ENCODE measurements around the gene GORAB.

GRCh38 chr1:170555370-170555769 is 23.4 kb downstream of the GORAB start:
- no peak for TF ChIP-seq CHD2 (IDR thresholded peaks at IDR 0.05; ENCODE audit: low read length)
- no peak for TF ChIP-seq POLR2A (IDR thresholded peaks at IDR 0.05; ENCODE audit: control extremely low read depth in 1 of 2, low read depth in 2 of 2, low read length in 2 of 2)

Measured in H1 (cell line).